Smooth muscle cell of bladder (primary cell): ENCODE results near the gene EPGN. TPM values are rescaled to one million over a fixed set of nuclear protein-coding genes. Genes with fewer than 3 reads are reported as not detected.

Source experiments
- total RNA-seq: library from RNA; depleted of rRNA; stranded (reverse); fragments of >200 nt; gene quantifications from 2 replicates; pipeline ENCODE4 v1.2.3, GENCODE V29; 2014

Gene EPGN
- total RNA-seq: 0.85 and 4.8 TPM in 2 replicates

GRCh38 chr4:74308215-74308614, at the start of gene EPGN:
TSS of gene EPGN (plus strand) at chr4:74308470. CDS start at chr4:74308534, 64 bp downstream.

GRCh38 chr4:74364652-74365491, 56.6 kb downstream of the EPGN start, which contains the start of gene EREG:
TSS of gene EREG (plus strand) at chr4:74365145. CDS start at chr4:74365309, 164 bp downstream.

Other genes starting within 250 kb of the EPGN start
- 6.2 and 18.2 TPM in 2 replicates for gene CXCL2, start 209.3 kb upstream of the EPGN start, total RNA-seq
- gene MTHFD2L, start 150.4 kb upstream of the EPGN start, total RNA-seq: 9.2 and 15.0 TPM in 2 replicates
- 0.28 and 8.4 TPM in 2 replicates for gene EREG, start 56.7 kb downstream of the EPGN start, total RNA-seq
- gene AREG, start 136.7 kb downstream of the EPGN start, total RNA-seq: 5.7 TPM in 1 of 2 replicates, not detected in the other